ENCODE results near the gene RPTOR.

RPTOR gene

DNA sequence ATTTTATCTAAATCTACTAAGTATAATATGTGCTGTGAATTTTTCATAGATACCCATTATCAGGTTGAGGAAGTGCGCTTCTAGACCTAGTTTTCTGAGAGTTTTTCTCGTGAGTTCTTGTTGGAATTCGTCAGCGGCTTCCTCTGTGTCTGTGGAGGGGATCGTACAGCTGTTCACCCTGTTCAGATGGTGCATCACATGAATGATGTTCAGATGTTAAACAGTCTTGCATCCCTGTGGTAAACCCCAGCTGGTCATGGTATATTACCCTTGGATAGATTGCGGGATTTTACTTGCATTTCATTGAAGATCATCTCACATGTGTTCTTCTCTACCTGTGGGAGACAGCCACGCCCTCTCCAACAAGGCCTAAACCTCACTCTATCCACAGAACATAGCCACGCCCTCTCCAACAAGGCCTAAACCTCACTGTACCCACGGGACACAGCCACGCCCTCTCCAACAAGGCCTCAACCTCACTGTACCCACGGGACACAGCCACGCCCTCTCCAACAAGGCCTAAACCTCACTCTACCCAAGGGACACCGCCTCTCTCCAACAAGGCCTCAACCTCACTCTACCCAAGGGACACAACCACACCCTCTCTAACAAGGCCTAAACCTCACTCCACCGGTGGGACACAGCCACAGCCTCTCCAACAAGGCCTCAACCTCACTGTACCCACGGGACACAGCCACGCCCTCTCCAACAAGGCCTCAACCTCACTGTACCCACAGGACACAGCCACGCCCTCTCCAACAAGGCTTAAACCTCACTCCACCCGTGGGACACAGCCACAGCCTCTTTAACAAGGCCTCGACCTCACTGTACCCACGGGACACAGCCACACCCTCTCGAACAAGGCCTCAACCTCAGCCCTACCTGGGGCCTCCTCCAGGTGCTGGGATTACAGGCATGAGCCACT, 266.8 kb downstream of the RPTOR start:
- TF ChIP-seq OSR1 (CRISPR knock-in tag; IDR thresholded peaks at IDR 0.05): no peak
- no peak for TF ChIP-seq SNAI2 (CRISPR knock-in tag; IDR thresholded peaks at IDR 0.05)
- TF ChIP-seq PPARA (CRISPR knock-in tag; IDR thresholded peaks at IDR 0.05; ENCODE audit: borderline replicate concordance): no peak
- TF ChIP-seq, protein P1, sequence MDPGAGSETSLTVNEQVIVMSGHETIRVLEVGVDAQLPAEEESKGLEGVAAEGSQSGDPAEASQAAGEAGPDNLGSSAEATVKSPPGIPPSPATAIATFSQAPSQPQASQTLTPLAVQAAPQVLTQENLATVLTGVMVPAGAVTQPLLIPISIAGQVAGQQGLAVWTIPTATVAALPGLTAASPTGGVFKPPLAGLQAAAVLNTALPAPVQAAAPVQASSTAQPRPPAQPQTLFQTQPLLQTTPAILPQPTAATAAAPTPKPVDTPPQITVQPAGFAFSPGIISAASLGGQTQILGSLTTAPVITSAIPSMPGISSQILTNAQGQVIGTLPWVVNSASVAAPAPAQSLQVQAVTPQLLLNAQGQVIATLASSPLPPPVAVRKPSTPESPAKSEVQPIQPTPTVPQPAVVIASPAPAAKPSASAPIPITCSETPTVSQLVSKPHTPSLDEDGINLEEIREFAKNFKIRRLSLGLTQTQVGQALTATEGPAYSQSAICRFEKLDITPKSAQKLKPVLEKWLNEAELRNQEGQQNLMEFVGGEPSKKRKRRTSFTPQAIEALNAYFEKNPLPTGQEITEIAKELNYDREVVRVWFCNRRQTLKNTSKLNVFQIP (CRISPR knock-in tag; IDR thresholded peaks at IDR 0.05; ENCODE audit: borderline replicate concordance, low read depth): no peak
- TF ChIP-seq, protein P2, sequence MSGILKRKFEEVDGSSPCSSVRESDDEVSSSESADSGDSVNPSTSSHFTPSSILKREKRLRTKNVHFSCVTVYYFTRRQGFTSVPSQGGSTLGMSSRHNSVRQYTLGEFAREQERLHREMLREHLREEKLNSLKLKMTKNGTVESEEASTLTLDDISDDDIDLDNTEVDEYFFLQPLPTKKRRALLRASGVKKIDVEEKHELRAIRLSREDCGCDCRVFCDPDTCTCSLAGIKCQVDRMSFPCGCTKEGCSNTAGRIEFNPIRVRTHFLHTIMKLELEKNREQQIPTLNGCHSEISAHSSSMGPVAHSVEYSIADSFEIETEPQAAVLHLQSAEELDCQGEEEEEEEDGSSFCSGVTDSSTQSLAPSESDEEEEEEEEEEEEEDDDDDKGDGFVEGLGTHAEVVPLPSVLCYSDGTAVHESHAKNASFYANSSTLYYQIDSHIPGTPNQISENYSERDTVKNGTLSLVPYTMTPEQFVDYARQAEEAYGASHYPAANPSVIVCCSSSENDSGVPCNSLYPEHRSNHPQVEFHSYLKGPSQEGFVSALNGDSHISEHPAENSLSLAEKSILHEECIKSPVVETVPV (CRISPR knock-in tag; IDR thresholded peaks at IDR 0.05): no peak
- no peak for TF ChIP-seq ZFP3 (CRISPR knock-in tag; IDR thresholded peaks at IDR 0.05)
- TF ChIP-seq RARB (CRISPR knock-in tag; IDR thresholded peaks at IDR 0.05): no peak
- no peak for TF ChIP-seq ESRRG (CRISPR knock-in tag; IDR thresholded peaks at IDR 0.05)
- no peak for TF ChIP-seq ZC3H10 (CRISPR knock-in tag; IDR thresholded peaks at IDR 0.05)
- TF ChIP-seq ZNF70 (CRISPR knock-in tag; IDR thresholded peaks at IDR 0.05): no peak
- TF ChIP-seq TOX (CRISPR knock-in tag; IDR thresholded peaks at IDR 0.05; ENCODE audit: borderline replicate concordance): no peak
- TF ChIP-seq CSDC2 (CRISPR knock-in tag; IDR thresholded peaks at IDR 0.05): no peak
- TF ChIP-seq, protein P3, sequence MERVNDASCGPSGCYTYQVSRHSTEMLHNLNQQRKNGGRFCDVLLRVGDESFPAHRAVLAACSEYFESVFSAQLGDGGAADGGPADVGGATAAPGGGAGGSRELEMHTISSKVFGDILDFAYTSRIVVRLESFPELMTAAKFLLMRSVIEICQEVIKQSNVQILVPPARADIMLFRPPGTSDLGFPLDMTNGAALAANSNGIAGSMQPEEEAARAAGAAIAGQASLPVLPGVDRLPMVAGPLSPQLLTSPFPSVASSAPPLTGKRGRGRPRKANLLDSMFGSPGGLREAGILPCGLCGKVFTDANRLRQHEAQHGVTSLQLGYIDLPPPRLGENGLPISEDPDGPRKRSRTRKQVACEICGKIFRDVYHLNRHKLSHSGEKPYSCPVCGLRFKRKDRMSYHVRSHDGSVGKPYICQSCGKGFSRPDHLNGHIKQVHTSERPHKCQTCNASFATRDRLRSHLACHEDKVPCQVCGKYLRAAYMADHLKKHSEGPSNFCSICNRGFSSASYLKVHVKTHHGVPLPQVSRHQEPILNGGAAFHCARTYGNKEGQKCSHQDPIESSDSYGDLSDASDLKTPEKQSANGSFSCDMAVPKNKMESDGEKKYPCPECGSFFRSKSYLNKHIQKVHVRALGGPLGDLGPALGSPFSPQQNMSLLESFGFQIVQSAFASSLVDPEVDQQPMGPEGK (CRISPR knock-in tag; IDR thresholded peaks at IDR 0.05; ENCODE audit: borderline replicate concordance): no peak
- TF ChIP-seq ZFP30 (CRISPR knock-in tag; IDR thresholded peaks at IDR 0.05): no peak
- no peak for TF ChIP-seq ZNF8 (CRISPR knock-in tag; IDR thresholded peaks at IDR 0.05)
- TF ChIP-seq ARNTL (CRISPR knock-in tag; IDR thresholded peaks at IDR 0.05; ENCODE audit: borderline replicate concordance, low read depth): no peak
- ATAC-seq: no peak

DNA sequence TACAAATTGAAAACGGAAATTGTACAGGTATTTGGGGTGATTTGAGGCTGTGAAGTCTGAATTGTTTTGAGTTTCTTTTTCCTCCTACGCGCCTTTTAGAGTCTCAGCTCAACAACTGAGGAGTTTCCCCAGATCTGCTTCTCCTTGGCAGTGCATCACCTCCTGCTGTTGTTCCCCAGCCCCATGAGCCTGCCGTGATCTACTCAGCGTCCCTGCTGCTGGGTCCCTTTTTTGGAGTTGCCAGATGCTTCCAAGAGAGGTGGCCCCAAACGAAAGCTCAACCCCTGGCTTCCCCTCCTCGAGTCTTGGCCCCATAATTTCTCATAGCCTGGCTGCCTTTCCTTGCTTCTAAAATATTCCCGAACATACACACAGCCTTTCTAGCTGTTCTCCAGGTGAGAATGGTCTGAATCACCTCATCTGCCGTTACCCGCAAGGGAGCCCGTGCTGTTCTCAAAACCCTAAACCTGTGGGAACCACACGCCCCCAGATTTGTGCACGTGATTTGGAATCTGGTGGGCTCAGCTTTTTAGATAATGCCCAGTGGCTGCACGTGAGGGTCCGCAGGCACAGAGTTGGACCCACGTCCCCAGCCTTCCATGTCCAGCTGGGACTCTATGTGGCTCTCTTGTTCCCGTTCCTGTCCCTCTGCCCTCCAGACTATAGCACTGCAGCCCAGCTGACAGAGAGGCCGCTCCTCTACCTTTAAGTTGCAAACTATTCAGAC, 267.9 kb downstream of the RPTOR start:
- no peak for ATAC-seq

More for the DNA sequence above, 267.9 kb downstream of the RPTOR start:
- TF ChIP-seq ZC3H10 (CRISPR knock-in tag; IDR thresholded peaks at IDR 0.05) (no peak), ISL1 (CRISPR knock-in tag; IDR thresholded peaks at IDR 0.05) (no peak), GLIS3 (CRISPR knock-in tag; IDR thresholded peaks at IDR 0.05) (no peak), ESRRG (CRISPR knock-in tag; IDR thresholded peaks at IDR 0.05) (no peak), ZFP30 (CRISPR knock-in tag; IDR thresholded peaks at IDR 0.05) (no peak), ZFP3 (CRISPR knock-in tag; IDR thresholded peaks at IDR 0.05) (no peak), BACH2 (CRISPR knock-in tag; IDR thresholded peaks at IDR 0.05; ENCODE audit: borderline replicate concordance) (no peak), ZNF8 (CRISPR knock-in tag; IDR thresholded peaks at IDR 0.05) (no peak), ZNF565 (CRISPR knock-in tag; conservative IDR thresholded peaks at IDR 0.05; ENCODE audit: low read depth) (no peak), RARB (CRISPR knock-in tag; IDR thresholded peaks at IDR 0.05) (no peak), ZNF70 (CRISPR knock-in tag; IDR thresholded peaks at IDR 0.05) (no peak), ARNTL (CRISPR knock-in tag; IDR thresholded peaks at IDR 0.05; ENCODE audit: borderline replicate concordance, low read depth) (no peak)
- TF ChIP-seq, protein P4, sequence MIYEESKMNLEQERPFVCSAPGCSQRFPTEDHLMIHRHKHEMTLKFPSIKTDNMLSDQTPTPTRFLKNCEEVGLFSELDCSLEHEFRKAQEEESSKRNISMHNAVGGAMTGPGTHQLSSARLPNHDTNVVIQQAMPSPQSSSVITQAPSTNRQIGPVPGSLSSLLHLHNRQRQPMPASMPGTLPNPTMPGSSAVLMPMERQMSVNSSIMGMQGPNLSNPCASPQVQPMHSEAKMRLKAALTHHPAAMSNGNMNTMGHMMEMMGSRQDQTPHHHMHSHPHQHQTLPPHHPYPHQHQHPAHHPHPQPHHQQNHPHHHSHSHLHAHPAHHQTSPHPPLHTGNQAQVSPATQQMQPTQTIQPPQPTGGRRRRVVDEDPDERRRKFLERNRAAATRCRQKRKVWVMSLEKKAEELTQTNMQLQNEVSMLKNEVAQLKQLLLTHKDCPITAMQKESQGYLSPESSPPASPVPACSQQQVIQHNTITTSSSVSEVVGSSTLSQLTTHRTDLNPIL (CRISPR knock-in tag; IDR thresholded peaks at IDR 0.05; ENCODE audit: low read depth): no peak
- TF ChIP-seq, protein P2 (CRISPR knock-in tag; IDR thresholded peaks at IDR 0.05): no peak
- TF ChIP-seq, protein P5, sequence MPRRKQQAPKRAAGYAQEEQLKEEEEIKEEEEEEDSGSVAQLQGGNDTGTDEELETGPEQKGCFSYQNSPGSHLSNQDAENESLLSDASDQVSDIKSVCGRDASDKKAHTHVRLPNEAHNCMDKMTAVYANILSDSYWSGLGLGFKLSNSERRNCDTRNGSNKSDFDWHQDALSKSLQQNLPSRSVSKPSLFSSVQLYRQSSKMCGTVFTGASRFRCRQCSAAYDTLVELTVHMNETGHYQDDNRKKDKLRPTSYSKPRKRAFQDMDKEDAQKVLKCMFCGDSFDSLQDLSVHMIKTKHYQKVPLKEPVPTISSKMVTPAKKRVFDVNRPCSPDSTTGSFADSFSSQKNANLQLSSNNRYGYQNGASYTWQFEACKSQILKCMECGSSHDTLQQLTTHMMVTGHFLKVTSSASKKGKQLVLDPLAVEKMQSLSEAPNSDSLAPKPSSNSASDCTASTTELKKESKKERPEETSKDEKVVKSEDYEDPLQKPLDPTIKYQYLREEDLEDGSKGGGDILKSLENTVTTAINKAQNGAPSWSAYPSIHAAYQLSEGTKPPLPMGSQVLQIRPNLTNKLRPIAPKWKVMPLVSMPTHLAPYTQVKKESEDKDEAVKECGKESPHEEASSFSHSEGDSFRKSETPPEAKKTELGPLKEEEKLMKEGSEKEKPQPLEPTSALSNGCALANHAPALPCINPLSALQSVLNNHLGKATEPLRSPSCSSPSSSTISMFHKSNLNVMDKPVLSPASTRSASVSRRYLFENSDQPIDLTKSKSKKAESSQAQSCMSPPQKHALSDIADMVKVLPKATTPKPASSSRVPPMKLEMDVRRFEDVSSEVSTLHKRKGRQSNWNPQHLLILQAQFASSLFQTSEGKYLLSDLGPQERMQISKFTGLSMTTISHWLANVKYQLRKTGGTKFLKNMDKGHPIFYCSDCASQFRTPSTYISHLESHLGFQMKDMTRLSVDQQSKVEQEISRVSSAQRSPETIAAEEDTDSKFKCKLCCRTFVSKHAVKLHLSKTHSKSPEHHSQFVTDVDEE (CRISPR knock-in tag; IDR thresholded peaks at IDR 0.05): no peak
- TF ChIP-seq, protein P3 (CRISPR knock-in tag; IDR thresholded peaks at IDR 0.05; ENCODE audit: borderline replicate concordance): no peak

Measured in SK-N-SH treated with all-trans-retinoic acid at 6 μM for 48 hours (cell line).